ENCODE measurements around the gene CCNJL. TPM values are rescaled to one million over a fixed set of nuclear protein-coding genes. Genes with fewer than 3 reads are reported as not detected.

Gene CCNJL
- total RNA-seq, 1 donor from 2014 or later, result 3.3 TPM

GRCh38 chr5:160245506-160246086 lies 66.8 kb downstream of the CCNJL start:
- intact Hi-C loops (cut with DNase I), result no loop called here
- DNase-seq (ENCODE audit: low spot score) (no peak), ATAC-seq (no peak)

DNA sequence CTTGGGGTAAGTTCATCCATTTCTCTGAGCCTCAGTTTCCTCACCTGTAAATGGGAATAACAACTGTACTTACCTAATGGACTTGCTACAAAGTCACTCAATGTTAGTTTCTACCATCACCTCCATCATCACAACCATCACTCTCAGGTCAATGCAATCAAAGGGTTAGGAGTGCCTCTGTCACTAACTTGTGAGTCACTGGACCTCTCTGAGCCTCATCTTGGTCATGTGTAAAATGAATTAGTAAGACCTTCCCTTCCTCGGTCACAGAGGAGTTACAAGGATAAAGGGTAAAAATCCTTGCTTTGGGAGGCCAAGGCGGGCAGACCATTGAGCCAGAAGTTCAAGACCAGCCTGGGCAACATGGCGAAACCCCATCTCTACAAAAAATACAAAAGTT lies 70.2 kb downstream of the CCNJL start:
- intact Hi-C loops (cut with DNase I), result no loop called here
- ATAC-seq (no peak), DNase-seq (ENCODE audit: low spot score) (no peak)

GRCh38 chr5:160240350-160240749 lies 72.0 kb downstream of the CCNJL start:
- intact Hi-C loops (cut with DNase I), result no loop called here
- no peak for ATAC-seq

DNA sequence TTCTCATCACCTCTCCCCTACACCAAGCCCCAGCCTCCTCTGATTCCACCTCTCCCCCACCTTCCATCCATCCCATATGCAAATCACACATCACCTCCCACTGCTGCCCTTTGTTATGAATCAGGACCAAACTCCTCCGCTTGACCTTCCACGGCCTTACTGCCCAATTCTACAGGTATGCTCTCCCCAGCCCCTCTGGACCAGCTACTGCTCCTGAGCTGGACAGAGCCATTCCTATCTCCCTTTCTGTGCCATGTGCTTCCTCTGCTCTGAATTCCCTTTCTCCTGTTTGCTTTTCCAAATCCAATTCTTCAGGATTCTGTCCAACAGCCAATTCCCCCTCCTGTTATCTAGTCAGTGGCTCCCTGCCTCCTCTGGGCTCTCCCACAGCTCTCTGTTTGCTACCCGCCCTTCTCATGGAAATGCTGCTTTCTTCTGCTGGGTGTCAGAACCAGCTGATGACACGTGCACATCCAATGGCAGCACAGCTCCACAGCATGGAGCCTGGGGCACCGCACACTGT lies 74.7 kb downstream of the CCNJL start:
- intact Hi-C loops (cut with DNase I), result no loop called here
- no peak for ATAC-seq
- DNase-seq (ENCODE audit: low spot score), result no peak

More at GRCh38 chr5:160240350-160240749, 72.0 kb downstream of the CCNJL start:
- DNase-seq (ENCODE audit: low spot score), result no peak

GRCh38 chr5:160235731-160236130 lies 76.6 kb downstream of the CCNJL start:
- ATAC-seq (no peak), DNase-seq (ENCODE audit: low spot score) (no peak)
- intact Hi-C loops (cut with DNase I), result no loop called here

GRCh38 chr5:160233215-160233614 lies 79.1 kb downstream of the CCNJL start:
- no peak for ATAC-seq
- intact Hi-C loops (cut with DNase I), result no loop called here
- no peak for DNase-seq (ENCODE audit: low spot score)

- ATAC-seq, result no peak
- intact Hi-C loops (cut with DNase I), result no loop called here
These were observed 80.5 kb downstream of the CCNJL start for GRCh38 chr5:160231783-160232342.

DNA sequence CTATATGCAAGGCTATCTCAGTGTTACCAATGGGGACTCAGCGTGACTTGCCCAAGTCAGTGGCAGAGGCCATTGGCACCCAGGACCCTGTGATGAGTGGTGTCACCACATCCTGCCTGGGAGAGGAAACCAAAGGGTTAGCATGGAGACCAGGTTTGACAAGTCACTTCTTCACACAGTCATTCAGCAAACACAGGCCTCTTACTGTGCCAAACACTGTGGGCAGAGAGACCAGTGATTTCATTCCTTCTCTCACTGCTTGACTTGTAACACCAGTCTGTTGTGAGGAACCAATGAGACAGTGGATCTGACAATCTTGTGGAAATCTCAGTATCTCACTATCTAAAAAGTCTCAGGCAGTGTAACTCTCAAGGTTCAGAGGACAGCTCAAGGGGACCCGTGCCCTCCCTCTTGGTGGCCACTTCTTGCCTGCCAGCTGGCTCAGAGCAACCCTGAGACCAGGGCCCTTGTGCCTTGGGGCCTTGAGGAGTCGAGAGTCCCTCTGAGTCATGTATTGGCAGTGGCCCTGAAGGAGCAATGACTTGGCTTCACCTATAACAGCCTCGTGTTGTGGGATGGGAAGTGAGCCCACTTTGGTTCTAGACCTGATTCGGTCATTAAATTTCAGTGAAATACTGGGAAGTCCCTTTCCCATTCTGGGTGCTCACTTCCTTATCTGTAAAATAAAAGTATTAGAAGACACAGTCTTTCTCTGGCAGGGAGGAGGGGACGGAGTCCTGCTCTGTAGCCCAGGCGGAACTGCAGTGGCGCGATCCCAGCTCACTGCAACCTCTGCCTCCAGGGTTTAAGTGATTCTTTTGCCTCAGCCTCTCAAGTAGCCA lies 81.5 kb downstream of the CCNJL start:
- intact Hi-C loops (cut with DNase I), result no loop called here
- peak; percentile 69 for ATAC-seq
- no peak for DNase-seq (ENCODE audit: low spot score)

More at GRCh38 chr5:160231783-160232342, 80.5 kb downstream of the CCNJL start:
- no peak for DNase-seq (ENCODE audit: low spot score)

GRCh38 chr5:160229190-160229742 lies 83.1 kb downstream of the CCNJL start, which contains the start of gene FABP6:
FABP6 (plus strand) TSS chr5:160229506; CDS start chr5:160229558, 52 bp downstream.
- ATAC-seq (no peak), DNase-seq (ENCODE audit: low spot score) (no peak)
- intact Hi-C loops (cut with DNase I), result no loop called here

- DNase-seq (ENCODE audit: low spot score), result no peak
- intact Hi-C loops (cut with DNase I), result no loop called here
- ATAC-seq, result no peak
These were observed 85.4 kb downstream of the CCNJL start for GRCh38 chr5:160227012-160227411.

DNA sequence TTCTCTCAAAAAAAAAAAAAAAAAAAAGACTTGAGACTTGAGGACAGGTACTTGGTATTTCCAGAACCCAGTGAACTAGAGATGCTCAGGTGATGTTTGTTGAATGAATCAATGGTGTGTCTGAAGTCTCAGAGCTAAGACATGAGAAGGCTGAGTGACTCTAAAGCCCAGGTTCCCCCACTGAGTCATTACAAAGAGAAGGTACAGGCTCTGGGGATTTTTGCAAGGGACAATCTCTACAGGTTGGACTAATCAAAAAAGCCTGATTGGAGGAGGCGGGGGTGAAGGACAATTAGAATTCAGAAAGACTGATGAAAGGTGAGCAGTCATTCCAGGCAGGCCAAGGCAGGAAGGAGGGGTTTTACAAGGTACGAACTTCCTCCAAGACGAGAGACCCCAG lies 91.3 kb downstream of the CCNJL start:
- DNase-seq (ENCODE audit: low spot score) (no peak), ATAC-seq (no peak)
- intact Hi-C loops (cut with DNase I), result no loop called here

GRCh38 chr5:160219356-160219755 lies 93.0 kb downstream of the CCNJL start:
- intact Hi-C loops (cut with DNase I), result no loop called here
- DNase-seq (ENCODE audit: low spot score), result no peak
- ATAC-seq, result no peak

DNA sequence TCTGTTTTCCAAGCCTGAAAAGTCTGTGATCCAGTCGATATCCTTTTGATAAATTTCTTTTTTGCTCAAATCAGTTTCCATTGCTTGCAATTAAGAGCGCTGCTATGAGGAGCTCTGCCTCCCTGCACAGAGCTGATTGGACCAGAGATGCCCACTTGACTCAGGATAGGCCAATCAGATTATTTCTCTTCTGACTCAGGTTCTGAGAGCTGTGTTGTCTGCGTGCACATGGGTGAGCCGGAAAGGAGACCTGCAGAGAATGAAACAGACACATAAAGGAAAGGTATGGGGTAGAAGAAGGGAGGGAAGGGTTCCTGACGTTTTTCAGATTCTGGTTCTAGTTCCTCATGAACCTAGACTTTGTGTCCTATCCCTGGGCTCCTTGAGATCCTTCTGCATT lies 98.8 kb downstream of the CCNJL start:
- intact Hi-C loops (cut with DNase I), result no loop called here
- no peak for DNase-seq (ENCODE audit: low spot score)
- no peak for ATAC-seq

GRCh38 chr5:160211352-160211751 lies 101.0 kb downstream of the CCNJL start:
- intact Hi-C loops (cut with DNase I), result no loop called here
- DNase-seq (ENCODE audit: low spot score) (no peak), ATAC-seq (no peak)

DNA sequence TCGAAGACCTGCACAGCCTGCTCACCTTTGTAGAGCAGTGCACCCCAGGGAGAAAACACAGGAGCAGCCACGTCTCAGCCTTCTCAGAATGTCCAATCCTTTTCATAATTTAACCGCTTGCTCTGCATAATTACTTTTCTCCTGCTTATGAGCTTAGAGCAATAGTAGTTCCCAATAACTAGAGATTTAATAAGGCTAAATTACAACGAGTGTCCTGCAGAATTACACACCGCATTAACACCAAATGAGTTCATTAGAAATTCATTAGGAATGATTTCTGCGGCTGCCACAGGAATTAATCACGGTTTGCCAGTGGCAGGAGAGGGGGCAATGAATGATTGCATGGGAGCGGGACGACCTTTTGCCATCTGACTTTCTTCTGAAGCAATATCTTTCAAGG lies 101.8 kb downstream of the CCNJL start:
- intact Hi-C loops (cut with DNase I), result no loop called here
- no peak for ATAC-seq
- no peak for DNase-seq (ENCODE audit: low spot score)

- no peak for DNase-seq (ENCODE audit: low spot score)
- no peak for ATAC-seq
- intact Hi-C loops (cut with DNase I), result no loop called here
These were observed 102.4 kb downstream of the CCNJL start for GRCh38 chr5:160209917-160210316.

DNA sequence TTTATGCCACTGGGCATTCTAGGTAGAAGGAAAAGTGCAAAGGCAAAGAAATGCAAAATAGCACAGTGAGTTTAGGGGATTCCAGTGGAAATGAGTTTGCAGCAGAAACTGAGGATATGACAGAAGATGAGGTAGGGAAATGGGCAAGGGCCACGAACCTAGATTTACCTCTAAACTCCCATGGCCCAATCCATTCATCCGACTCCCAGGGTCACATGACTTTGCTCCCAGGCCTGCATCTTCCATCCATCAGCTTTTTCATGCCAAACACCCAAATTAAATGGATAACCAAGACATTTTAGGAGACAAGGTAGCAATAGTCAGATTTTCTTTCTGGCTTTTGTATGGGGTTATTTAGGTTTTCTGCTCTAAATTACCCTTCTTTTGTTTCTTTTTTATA lies 105.3 kb downstream of the CCNJL start:
- ATAC-seq, result no peak
- no peak for DNase-seq (ENCODE audit: low spot score)
- intact Hi-C loops (cut with DNase I), result no loop called here
